Breast epithelium (tissue), 4 donors: Measurements from ENCODE around the gene TIAM1. TPM values are rescaled to one million over a fixed set of nuclear protein-coding genes. Genes with fewer than 3 reads are reported as not detected.

ENCODE experiments used
- DNase-seq, 2 donors: peaks; one replicate each; pipeline ENCODE4 v3.0.0-alpha.2; 2019; ENCODE audit warnings: low spot score in 2 of 2
- H3K27ac ChIP-seq, 2 donors: fragments of 200-600 bp; sonication (generic) in 1 of 2; one replicate each; pipeline ENCODE4 v1.5.1; 2016 to 2019; ENCODE audit warnings: mild to moderate bottlenecking in 1 of 2
- H3K27me3 ChIP-seq, 2 donors: fragments of 200-600 bp; sonication (generic) in 1 of 2; one replicate each; pipeline versions ENCODE4 v1.5.1 to v1.6.0; 2017 to 2019; ENCODE audit warnings: control low read depth in 1 of 2, mild to moderate bottlenecking in 1 of 2
- H3K36me3 ChIP-seq: fragments of 200-600 bp; one replicate; pipeline ENCODE4 v1.5.1; 2019
- H3K4me1 ChIP-seq, 2 donors: fragments of 200-600 bp; sonication (generic); one replicate each; pipeline ENCODE4 v1.5.1; 2016 to 2019; ENCODE audit warnings: control low read depth in 1 of 2
- H3K4me3 ChIP-seq, 3 donors: fragments of 200-600 bp; sonication (generic); 1 replicate in 2 of 3; 2 replicates in 1 of 3; pipeline ENCODE4 v1.5.1; 2016 to 2019; ENCODE audit warnings: mild to moderate bottlenecking in 3 of 3, moderate library complexity in 2 of 3
- H3K9me3 ChIP-seq, 2 donors: fragments of 200-600 bp; sonication (generic) in 1 of 2; one replicate each; pipeline ENCODE4 v1.5.1; 2016 to 2019; ENCODE audit warnings: control low read depth in 1 of 2
- POLR2A ChIP-seq: fragments of 450-650 bp; IDR thresholded peaks from one replicate; pipeline ENCODE4 v1.6.1; 2016; ENCODE audit warnings: antibody characterized with exemption, mild to moderate bottlenecking, moderate library complexity
- POLR2AphosphoS5 ChIP-seq, 3 donors: sonication (generic); formaldehyde crosslinking; IDR thresholded peaks; one replicate each; pipeline ENCODE4 v1.6.1; 2017; ENCODE audit warnings: antibody characterized with exemption in 3 of 3
- intact Hi-C: fragments of 100-400 bp; cut with DNase I; formaldehyde crosslinking; loops from one replicate; pipeline ENCODE4 v1.15.1; 2023; ENCODE audit warnings: low total_unique reads
- total RNA-seq, 3 donors: library from RNA; depleted of rRNA; stranded (reverse); fragments of >200 nt; gene quantifications; one replicate each; pipeline ENCODE4 v1.1.0, GENCODE V29; 2016
- TF ChIP-seq, protein P1 (sequence below), 3 donors: fragments of 450-650 bp; IDR thresholded peaks; one replicate each; pipeline ENCODE4 v1.5.1; 2016 to 2017; ENCODE audit warnings: antibody characterized with exemption in 3 of 3, mild to moderate bottlenecking in 3 of 3, moderate library complexity in 3 of 3

The TIAM1 gene
- total RNA-seq, 3 donors from 2014 or later: 10.6 to 17.7 (median 11.8) TPM

DNA sequence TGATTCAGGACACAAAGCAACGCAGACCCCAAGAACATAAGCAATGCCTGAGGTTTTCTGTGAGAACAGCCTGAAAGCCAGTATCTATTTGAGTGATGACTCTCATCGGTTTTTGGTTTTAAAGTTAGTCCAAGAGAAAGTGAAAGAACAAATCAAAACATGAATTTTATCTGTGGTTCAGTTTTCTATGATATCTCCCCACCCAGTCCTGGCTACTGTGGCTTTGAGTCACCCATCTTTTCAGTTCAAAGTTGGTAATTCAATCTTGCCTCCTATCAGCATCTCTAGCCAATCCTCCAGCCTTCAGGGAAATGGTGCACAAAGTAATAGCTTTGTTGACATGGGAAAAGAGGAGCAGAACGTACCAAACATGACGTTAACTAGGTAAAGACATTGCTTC is 265.3 kb downstream of the TIAM1 start:
- intact Hi-C loops: loop anchor here (2.0 kb wide), 1 partner anchor 56 kb away; no protein-coding TSS in a partner anchor
- no peak overlapping the region for H3K27ac ChIP-seq
- no peak for DNase-seq
- H3K4me3 ChIP-seq: no peak overlapping the region
- H3K27me3 ChIP-seq: no peaks in the 10 kb centered on the region
- H3K4me1 ChIP-seq: no peaks in the 10 kb centered on the region
- H3K9me3 ChIP-seq: no peaks in the 10 kb centered on the region
- H3K36me3 ChIP-seq: no peaks in the 10 kb centered on the region
- TF ChIP-seq, protein P1, sequence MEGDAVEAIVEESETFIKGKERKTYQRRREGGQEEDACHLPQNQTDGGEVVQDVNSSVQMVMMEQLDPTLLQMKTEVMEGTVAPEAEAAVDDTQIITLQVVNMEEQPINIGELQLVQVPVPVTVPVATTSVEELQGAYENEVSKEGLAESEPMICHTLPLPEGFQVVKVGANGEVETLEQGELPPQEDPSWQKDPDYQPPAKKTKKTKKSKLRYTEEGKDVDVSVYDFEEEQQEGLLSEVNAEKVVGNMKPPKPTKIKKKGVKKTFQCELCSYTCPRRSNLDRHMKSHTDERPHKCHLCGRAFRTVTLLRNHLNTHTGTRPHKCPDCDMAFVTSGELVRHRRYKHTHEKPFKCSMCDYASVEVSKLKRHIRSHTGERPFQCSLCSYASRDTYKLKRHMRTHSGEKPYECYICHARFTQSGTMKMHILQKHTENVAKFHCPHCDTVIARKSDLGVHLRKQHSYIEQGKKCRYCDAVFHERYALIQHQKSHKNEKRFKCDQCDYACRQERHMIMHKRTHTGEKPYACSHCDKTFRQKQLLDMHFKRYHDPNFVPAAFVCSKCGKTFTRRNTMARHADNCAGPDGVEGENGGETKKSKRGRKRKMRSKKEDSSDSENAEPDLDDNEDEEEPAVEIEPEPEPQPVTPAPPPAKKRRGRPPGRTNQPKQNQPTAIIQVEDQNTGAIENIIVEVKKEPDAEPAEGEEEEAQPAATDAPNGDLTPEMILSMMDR (IDR thresholded peaks at IDR 0.05): no peak
- TF ChIP-seq POLR2A (no peak), POLR2AphosphoS5 (IDR thresholded peaks at IDR 0.05) (no peak)

DNA sequence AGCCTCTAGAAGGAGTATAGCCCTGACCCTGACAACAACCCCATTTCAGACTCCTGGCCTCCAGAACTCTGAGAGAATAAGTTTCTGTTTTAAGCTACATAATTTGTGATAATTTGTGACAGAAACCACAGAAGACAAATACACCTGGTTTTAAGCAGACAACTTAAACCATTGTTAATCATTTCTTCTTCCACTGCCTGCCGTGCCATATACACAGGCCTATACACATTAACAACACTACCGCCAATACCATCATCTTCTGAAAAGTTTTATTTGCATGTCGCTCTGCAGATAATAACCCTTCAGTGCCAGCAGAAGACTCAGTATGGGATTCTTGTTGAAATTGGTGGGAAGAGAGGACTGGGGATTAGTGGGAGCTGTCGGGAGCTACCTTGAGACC is 265.8 kb downstream of the TIAM1 start:
- Histone ChIP-seq H3K27ac (no peak overlapping the region), H3K36me3 (no peaks in the 10 kb centered on the region), H3K4me1 (no peaks in the 10 kb centered on the region), H3K4me3 (no peak overlapping the region), H3K9me3 (no peaks in the 10 kb centered on the region), H3K27me3 (no peaks in the 10 kb centered on the region)
- no peak for DNase-seq
- intact Hi-C loops: loop anchor here (2.0 kb wide), 1 partner anchor 57 kb away; no protein-coding TSS in a partner anchor
- no peak for TF ChIP-seq POLR2AphosphoS5 (IDR thresholded peaks at IDR 0.05)
- TF ChIP-seq POLR2A: no peak
- TF ChIP-seq, protein P1 (IDR thresholded peaks at IDR 0.05): no peak

DNA sequence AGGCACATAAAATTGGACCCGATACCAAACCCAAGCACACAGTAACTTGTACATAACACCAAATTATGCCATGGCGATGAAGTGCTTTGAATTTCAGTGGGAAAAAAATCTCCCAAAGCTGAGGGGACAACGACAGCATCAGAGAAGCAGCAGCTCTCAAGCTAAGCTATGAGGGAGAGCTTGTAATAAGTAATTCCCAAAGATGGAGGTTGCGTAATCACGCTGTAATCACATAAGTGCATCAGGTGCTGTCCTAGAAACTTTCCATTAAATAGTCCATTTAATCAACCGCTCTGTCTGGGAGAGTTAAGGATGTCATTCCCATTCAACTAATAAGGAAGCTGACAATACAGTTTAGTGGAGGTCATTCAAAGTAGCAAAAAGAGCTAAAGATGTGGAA is 268.2 kb downstream of the TIAM1 start:
- Histone ChIP-seq H3K4me1 (no peaks in the 10 kb centered on the region), H3K36me3 (no peaks in the 10 kb centered on the region), H3K27me3 (peaks cover 0 to 3% of the 10 kb centered on the region in 2 donors), H3K27ac (no peak overlapping the region), H3K4me3 (no peak overlapping the region), H3K9me3 (no peaks in the 10 kb centered on the region)
- TF ChIP-seq POLR2A (no peak), POLR2AphosphoS5 (IDR thresholded peaks at IDR 0.05) (no peak)
- TF ChIP-seq, protein P1 (IDR thresholded peaks at IDR 0.05): no peak
- intact Hi-C loops: no loop called here
- DNase-seq: no peak

DNA sequence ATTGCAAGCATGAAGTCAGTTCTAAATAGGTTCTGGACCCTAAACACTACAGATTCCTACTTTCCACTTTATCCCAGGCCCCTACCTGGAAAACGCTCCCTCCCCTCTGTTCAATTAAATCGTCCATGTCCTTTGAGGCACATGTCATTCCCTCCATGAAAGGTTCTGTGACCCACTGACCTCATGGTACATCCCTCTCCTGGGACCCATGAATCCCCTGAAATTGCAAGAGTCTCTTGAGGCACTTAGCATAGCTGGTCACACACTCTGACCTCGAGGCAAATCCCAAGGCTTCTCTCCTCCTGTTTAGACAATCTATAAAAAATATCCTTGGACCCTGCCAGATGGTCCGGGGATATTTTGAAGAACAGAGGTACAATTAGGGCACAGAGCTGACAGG is 271.5 kb downstream of the TIAM1 start:
- intact Hi-C loops: no loop called here
- no peak overlapping the region for H3K4me3 ChIP-seq
- no peak overlapping the region for H3K27ac ChIP-seq
- H3K9me3 ChIP-seq: no peaks in the 10 kb centered on the region
- no peak for DNase-seq
- H3K4me1 ChIP-seq: no peaks in the 10 kb centered on the region
- TF ChIP-seq, protein P1 (IDR thresholded peaks at IDR 0.05): no peak
- TF ChIP-seq POLR2A (no peak), POLR2AphosphoS5 (IDR thresholded peaks at IDR 0.05) (no peak)
- H3K36me3 ChIP-seq: no peaks in the 10 kb centered on the region
- peaks cover 0 to 3% of the 10 kb centered on the region in 2 donors for H3K27me3 ChIP-seq
